ENCODE measurements around the gene IL24. TPM values are rescaled to one million over a fixed set of nuclear protein-coding genes. Genes with fewer than 3 reads are reported as not detected.

IL24 gene
- total and polyA plus RNA-seq, 10 of the 15 experiments (the other 5 are each of a cell fraction or from before 2014, with no cell fraction given) = 0.05 to 19.8 (median 0.35) TPM; not detected in 1

DNA sequence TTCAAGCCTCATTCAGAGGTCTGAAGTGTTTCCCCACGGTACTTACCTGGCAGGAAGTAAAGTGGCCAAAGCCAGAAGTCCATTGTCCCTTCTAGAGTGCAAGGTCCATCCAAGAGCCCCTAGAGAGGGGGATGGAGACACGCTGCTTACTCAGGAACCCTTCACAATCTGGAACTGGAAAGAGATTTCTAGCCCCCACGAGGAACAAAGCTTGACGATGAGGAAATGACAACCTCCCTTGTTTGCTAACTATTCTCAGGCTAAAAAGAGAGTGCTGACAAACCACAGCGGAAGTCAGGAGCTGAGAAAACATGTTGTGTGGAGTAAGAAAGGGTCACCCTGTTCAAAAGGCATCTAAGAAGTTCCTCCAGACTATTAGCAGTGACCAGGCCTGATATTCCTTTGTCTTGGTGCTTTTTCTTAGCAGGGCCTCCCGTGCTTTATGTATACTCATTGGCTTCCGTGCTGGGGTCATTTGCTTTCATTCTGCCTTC, 24.6 kb downstream of the IL24 start, which contains the start of gene FCMR:
FCMR (minus strand) TSS at position 170 of the 494 bp plus-strand sequence; CDS start at position 83, 87 bp downstream.
- Histone ChIP-seq H3K4me3 (peak within 1 kb of the TSS; percentile 86), H3K4me1 (ENCODE audit: control insufficient read depth, insufficient read depth, low read length) (peaks cover 48% of the 10 kb centered on the region), H3K27ac (ENCODE audit: control insufficient read depth, insufficient read depth) (peak within 1 kb of the TSS; percentile 99), H4K20me1 (ENCODE audit: control insufficient read depth, insufficient read depth) (no peaks in the 10 kb centered on the region), H3K79me2 (ENCODE audit: control insufficient read depth, insufficient read depth, low read length) (peaks cover 76% of the 10 kb centered on the region), H3K4me2 (ENCODE audit: control insufficient read depth, insufficient read depth) (peak within 1 kb of the TSS; percentile 95), H2AFZ (ENCODE audit: control insufficient read depth, low read depth, low read length) (no peak within 1 kb of the TSS; the same call in 1 of the 2 replicates), H3K36me3 (ENCODE audit: control insufficient read depth in 2 of 2, insufficient read depth in 2 of 2, low read length in 1 of 2) (peaks cover 0 to 5% of the 10 kb centered on the region in 2 experiments; a peak in 1 of 4 replicates), H3K27me3 (replicated peaks in 1 of 2; ENCODE audit: control insufficient read depth in 2 of 2, insufficient read depth in 2 of 2, low read length in 1 of 2) (no peaks in the 10 kb centered on the region), H3K9me3 (replicated peaks; ENCODE audit: control insufficient read depth, insufficient read depth, low read length) (no peaks in the 10 kb centered on the region), H3K9ac (ENCODE audit: control insufficient read depth, insufficient read depth, low read length) (peak within 1 kb of the TSS; percentile 94)
- RAD21 ChIA-PET (ENCODE audit: unreplicated experiment) = interaction anchor here (0.6 to 12.9 kb wide), 15 partner anchors 9 to 1250 kb away, joined by 3 to 371 read pairs (median 4); partner anchors contain the start of genes DYRK3, FCAMR and IL19
- FAIRE-seq (no peak), DNase-seq (ENCODE audit: low read depth, low spot score) (peak; percentile 86), ATAC-seq (peak; percentile 21)
- no TSS peak for BruUV-seq (replicated peaks)
- SMC1A ChIA-PET (ENCODE audit: uncharacterized antibody, unreplicated experiment) = interaction anchor here (0.6 to 12.6 kb wide), 17 partner anchors 10 to 428 kb away, joined by 3 to 431 read pairs (median 4); partner anchors contain the start of genes DYRK3, IL10, IL19 and PIGR
- WGBS (ENCODE audit: insufficient coverage, insufficient replicate concordance, low lambda C conversion rate, missing lambda C conversion rate) = 2% methylated on average over 7 of the region's 7 CpGs
- intact Hi-C loops (cut with micrococcal nuclease; ENCODE audit: unreplicated experiment) = loop anchor here (5.0 kb wide), 2 partner anchors 205 to 240 kb away; partner anchors contain the start of gene MAPKAPK2
- CTCF ChIA-PET = interaction anchor here (0.9 to 12.9 kb wide), 19 partner anchors 9 to 287 kb away, joined by 3 to 643 read pairs (median 4); partner anchors contain the start of genes FCAMR and IL20
- in situ Hi-C loops (cut with MboI) = loop anchor here (10.0 kb wide), 1 partner anchor 413 kb away; no protein-coding TSS in a partner anchor
- POLR2A ChIA-PET = interaction anchor here (0.9 to 12.2 kb wide), 13 partner anchors 9 to 426 kb away, joined by 3 to 222 read pairs (median 5); partner anchors contain the start of genes IL10 and IL19
- TF ChIP-seq POLR2AphosphoS5 (IDR thresholded peaks at IDR 0.05; ENCODE audit: low read length) (peak; percentile 92), IRF4 (IDR thresholded peaks at IDR 0.05; ENCODE audit: low read depth, low read length) (no peak), TCF12 (IDR thresholded peaks at IDR 0.05; ENCODE audit: low read depth, low read length) (no peak), SMAD1 (IDR thresholded peaks at IDR 0.05; ENCODE audit: low read depth, partially characterized antibody) (peak; percentile 82), IKZF1 (conservative IDR thresholded peaks at IDR 0.05) (peak; percentile 80), MYB (IDR thresholded peaks at IDR 0.05; ENCODE audit: borderline replicate concordance, low read depth, low read length) (no peak), CHD2 (IDR thresholded peaks at IDR 0.05; ENCODE audit: borderline replicate concordance, low read depth, low read length) (no peak), MYC (IDR thresholded peaks at IDR 0.05; ENCODE audit: insufficient read depth, insufficient read length, insufficient replicate concordance, low read length, severe bottlenecking) (no peak), RUNX3 (IDR thresholded peaks at IDR 0.05; ENCODE audit: low read length) (no peak), CREM (IDR thresholded peaks at IDR 0.05; ENCODE audit: low read depth) (peak; percentile 63; the same call in 1 of the 2 replicates), NFYB (IDR thresholded peaks at IDR 0.05; ENCODE audit: insufficient read depth, low read depth, low read length) (no peak), POLR2AphosphoS2 (IDR thresholded peaks at IDR 0.05; ENCODE audit: low read depth, low read length) (peak; percentile 69; the same call in 1 of the 2 replicates), ETV6 (conservative IDR thresholded peaks at IDR 0.05 in 1 of 2, IDR thresholded peaks at IDR 0.05 in 1 of 2; ENCODE audit: borderline replicate concordance in 1 of 2, low read depth in 1 of 2) (peak in 1 of 2 experiments; percentile 81; a peak in 2 of 4 replicates), SREBF2 (IDR thresholded peaks at IDR 0.05; ENCODE audit: low read length) (no peak), ZNF687 (IDR thresholded peaks at IDR 0.05) (peak; percentile 98), GATAD2B (conservative IDR thresholded peaks at IDR 0.05; ENCODE audit: low read depth) (peak; percentile 70; the same call in 1 of the 2 replicates)
- TF ChIP-seq, protein P1, sequence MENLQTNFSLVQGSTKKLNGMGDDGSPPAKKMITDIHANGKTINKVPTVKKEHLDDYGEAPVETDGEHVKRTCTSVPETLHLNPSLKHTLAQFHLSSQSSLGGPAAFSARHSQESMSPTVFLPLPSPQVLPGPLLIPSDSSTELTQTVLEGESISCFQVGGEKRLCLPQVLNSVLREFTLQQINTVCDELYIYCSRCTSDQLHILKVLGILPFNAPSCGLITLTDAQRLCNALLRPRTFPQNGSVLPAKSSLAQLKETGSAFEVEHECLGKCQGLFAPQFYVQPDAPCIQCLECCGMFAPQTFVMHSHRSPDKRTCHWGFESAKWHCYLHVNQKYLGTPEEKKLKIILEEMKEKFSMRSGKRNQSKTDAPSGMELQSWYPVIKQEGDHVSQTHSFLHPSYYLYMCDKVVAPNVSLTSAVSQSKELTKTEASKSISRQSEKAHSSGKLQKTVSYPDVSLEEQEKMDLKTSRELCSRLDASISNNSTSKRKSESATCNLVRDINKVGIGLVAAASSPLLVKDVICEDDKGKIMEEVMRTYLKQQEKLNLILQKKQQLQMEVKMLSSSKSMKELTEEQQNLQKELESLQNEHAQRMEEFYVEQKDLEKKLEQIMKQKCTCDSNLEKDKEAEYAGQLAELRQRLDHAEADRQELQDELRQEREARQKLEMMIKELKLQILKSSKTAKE (IDR thresholded peaks at IDR 0.05; ENCODE audit: low read depth, poor library complexity, severe bottlenecking) = peak; percentile 61
